Measurements from ENCODE around the gene OPN1SW. TPM values are rescaled to one million over a fixed set of nuclear protein-coding genes. Genes with fewer than 3 reads are reported as not detected.

OPN1SW gene
- total and polyA plus RNA-seq, 9 of the 15 experiments (the other 6 are each of a cell fraction or from before 2014, with no cell fraction given), result 0.84 to 1.0 TPM; not detected in 7

DNA sequence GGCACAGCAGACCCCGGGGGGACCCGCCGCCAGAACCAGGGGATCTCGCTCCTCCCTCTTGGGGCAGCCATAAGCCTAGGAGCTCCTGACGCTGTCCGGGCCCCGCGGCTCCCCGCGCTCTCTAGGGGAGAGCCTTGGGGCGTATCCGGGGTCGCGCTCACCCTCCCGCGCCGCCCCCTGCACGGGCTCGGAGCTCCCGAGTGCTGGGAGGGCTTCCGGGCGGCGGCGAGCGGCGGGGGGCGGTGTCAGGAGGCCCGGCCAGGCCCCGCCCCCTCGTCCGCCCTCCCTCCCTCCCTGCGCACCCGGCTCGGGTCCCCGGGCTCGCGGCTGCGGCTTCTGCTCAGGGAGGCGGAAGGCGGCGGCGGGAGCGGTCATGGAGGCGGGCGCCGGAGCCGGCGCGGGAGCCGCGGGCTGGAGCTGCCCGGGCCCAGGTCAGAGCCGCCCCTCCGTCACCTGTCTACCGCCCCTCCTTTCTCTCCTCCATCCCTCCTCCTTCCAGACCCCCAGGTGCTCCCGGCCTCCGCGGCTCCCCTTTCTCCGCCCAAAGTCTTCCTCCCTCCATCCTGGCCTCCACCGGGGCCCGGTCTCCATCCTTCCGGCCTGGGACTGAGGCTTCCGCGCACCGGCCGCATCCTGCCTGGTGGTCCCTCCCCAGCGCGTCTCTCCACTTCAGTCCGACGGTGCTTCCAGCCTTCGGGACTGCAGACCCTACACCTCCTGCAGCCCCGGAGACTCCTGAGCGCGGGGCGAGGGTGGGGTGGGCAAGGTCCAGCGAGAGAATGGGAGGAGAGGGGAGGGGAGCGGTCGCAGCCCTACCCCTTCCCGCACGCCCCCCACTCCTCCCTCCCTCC, 15.8 kb upstream of the OPN1SW start, which contains the start of gene CCDC136 (continued):
- TF ChIP-seq PYGO2 (tag; IDR thresholded peaks at IDR 0.05) (no peak), SREBF1 (IDR thresholded peaks at IDR 0.05; ENCODE audit: borderline replicate concordance, low read depth, low read length) (no peak), MTA2 (IDR thresholded peaks at IDR 0.05; ENCODE audit: low read depth) (no peak), PTRF (tag; IDR thresholded peaks at IDR 0.05) (no peak), MTA3 (IDR thresholded peaks at IDR 0.05; ENCODE audit: borderline replicate concordance) (peak; percentile 72; the same call in 1 of the 2 replicates), BRF1 (IDR thresholded peaks at IDR 0.05; ENCODE audit: borderline replicate concordance, extremely low read depth, insufficient read length) (no peak), GTF2A2 (tag; IDR thresholded peaks at IDR 0.05) (no peak), ZNF324 (CRISPR knock-in tag; IDR thresholded peaks at IDR 0.05) (no peak), MXI1 (IDR thresholded peaks at IDR 0.05; ENCODE audit: low read depth, low read length) (no peak), SAFB2 (IDR thresholded peaks at IDR 0.05; ENCODE audit: borderline replicate concordance, low read depth, low read length, severe bottlenecking) (no peak), KLF10 (CRISPR knock-in tag; IDR thresholded peaks at IDR 0.05) (no peak), SMARCB1 (IDR thresholded peaks at IDR 0.05; ENCODE audit: insufficient read length, low read depth) (no peak), ZNF589 (CRISPR knock-in tag; IDR thresholded peaks at IDR 0.05; ENCODE audit: low read depth) (no peak), FOSL1 (tag; conservative IDR thresholded peaks at IDR 0.05) (no peak), CEBPG (CRISPR knock-in tag; IDR thresholded peaks at IDR 0.05) (no peak), CEBPG (tag; conservative IDR thresholded peaks at IDR 0.05 in 1 of 2, IDR thresholded peaks at IDR 0.05 in 1 of 2) (no peak), KAT2B (IDR thresholded peaks at IDR 0.05; ENCODE audit: low read depth, low read length) (no peak), ZC3H4 (CRISPR knock-in tag; IDR thresholded peaks at IDR 0.05; ENCODE audit: borderline replicate concordance) (no peak)
- TF ChIP-seq, protein P1, sequence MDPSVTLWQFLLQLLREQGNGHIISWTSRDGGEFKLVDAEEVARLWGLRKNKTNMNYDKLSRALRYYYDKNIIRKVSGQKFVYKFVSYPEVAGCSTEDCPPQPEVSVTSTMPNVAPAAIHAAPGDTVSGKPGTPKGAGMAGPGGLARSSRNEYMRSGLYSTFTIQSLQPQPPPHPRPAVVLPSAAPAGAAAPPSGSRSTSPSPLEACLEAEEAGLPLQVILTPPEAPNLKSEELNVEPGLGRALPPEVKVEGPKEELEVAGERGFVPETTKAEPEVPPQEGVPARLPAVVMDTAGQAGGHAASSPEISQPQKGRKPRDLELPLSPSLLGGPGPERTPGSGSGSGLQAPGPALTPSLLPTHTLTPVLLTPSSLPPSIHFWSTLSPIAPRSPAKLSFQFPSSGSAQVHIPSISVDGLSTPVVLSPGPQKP (CRISPR knock-in tag; IDR thresholded peaks at IDR 0.05), result no peak
- TF ChIP-seq, protein P2, sequence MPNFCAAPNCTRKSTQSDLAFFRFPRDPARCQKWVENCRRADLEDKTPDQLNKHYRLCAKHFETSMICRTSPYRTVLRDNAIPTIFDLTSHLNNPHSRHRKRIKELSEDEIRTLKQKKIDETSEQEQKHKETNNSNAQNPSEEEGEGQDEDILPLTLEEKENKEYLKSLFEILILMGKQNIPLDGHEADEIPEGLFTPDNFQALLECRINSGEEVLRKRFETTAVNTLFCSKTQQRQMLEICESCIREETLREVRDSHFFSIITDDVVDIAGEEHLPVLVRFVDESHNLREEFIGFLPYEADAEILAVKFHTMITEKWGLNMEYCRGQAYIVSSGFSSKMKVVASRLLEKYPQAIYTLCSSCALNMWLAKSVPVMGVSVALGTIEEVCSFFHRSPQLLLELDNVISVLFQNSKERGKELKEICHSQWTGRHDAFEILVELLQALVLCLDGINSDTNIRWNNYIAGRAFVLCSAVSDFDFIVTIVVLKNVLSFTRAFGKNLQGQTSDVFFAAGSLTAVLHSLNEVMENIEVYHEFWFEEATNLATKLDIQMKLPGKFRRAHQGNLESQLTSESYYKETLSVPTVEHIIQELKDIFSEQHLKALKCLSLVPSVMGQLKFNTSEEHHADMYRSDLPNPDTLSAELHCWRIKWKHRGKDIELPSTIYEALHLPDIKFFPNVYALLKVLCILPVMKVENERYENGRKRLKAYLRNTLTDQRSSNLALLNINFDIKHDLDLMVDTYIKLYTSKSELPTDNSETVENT (CRISPR knock-in tag; IDR thresholded peaks at IDR 0.05), result peak; percentile 23; the same call in 1 of the 2 replicates
- TF ChIP-seq, protein P3, sequence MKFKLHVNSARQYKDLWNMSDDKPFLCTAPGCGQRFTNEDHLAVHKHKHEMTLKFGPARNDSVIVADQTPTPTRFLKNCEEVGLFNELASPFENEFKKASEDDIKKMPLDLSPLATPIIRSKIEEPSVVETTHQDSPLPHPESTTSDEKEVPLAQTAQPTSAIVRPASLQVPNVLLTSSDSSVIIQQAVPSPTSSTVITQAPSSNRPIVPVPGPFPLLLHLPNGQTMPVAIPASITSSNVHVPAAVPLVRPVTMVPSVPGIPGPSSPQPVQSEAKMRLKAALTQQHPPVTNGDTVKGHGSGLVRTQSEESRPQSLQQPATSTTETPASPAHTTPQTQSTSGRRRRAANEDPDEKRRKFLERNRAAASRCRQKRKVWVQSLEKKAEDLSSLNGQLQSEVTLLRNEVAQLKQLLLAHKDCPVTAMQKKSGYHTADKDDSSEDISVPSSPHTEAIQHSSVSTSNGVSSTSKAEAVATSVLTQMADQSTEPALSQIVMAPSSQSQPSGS (CRISPR knock-in tag; IDR thresholded peaks at IDR 0.05), result no peak

Measured in K562 (cell line).